Duodenal mucosa (tissue), 2 donors: ENCODE measurements around the gene AOAH.
"Not testable (repeated sequence)": the region's sequence is repeated elsewhere in the genome, so short reads cannot be mapped to it uniquely, and the experiment has no call there.

Experiments used
- H3K27ac ChIP-seq: one replicate; pipeline ENCODE4 v1.7.0; 2013; ENCODE audit warnings: low read depth, low read length
- H3K27me3 ChIP-seq, 2 donors: one replicate each; pipeline ENCODE4 v1.7.0; 2013; ENCODE audit warnings: low read length in 2 of 2, control low read depth in 1 of 2; ENCODE audit not compliant: insufficient read depth in 2 of 2, control insufficient read depth in 1 of 2
- H3K36me3 ChIP-seq, 2 donors: one replicate each; pipeline ENCODE4 v1.7.0; 2013; ENCODE audit warnings: low read length in 2 of 2, control low read depth in 1 of 2; ENCODE audit not compliant: insufficient read depth in 2 of 2, control insufficient read depth in 1 of 2
- H3K4me1 ChIP-seq, 2 donors: one replicate each; pipeline ENCODE4 v1.7.0; 2013; ENCODE audit warnings: low read length in 2 of 2, control low read depth in 1 of 2; ENCODE audit not compliant: insufficient read depth in 2 of 2, control insufficient read depth in 1 of 2
- H3K4me3 ChIP-seq, 2 donors: one replicate each; pipeline ENCODE4 v1.7.0; 2013; ENCODE audit warnings: low read length in 2 of 2, low read depth in 1 of 2
- H3K9ac ChIP-seq, 2 donors: one replicate each; pipeline ENCODE4 v1.7.0; 2013; ENCODE audit warnings: low read length in 2 of 2, low read depth in 1 of 2
- H3K9me3 ChIP-seq, 2 donors: one replicate each; pipeline ENCODE4 v1.7.0; 2013; ENCODE audit warnings: low read length in 2 of 2, control low read depth in 1 of 2; ENCODE audit not compliant: control insufficient read depth in 1 of 2

The AOAH gene

DNA sequence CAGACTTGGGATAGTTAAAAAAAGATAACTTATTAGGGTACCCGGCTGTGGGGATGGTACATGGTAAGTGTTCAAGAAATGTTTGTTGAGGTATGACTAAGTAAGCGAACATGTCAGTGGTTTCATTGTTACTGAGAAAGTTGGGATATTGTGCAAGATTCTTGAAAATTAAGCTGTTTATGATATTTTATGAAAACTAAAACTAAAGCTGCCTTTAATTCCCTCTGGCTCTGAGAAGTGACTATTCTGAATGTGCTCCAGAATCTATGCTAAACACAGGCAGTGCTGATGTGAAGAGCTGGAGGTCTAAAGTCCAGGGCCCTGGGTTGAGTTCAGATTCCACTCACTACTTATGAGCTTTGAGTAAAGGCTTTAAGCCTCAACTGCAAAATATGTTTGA is 72.9 kb downstream of the AOAH start:
- Histone ChIP-seq H3K4me1 (no peaks in the 10 kb centered on the region), H3K27me3 (no peaks in the 10 kb centered on the region), H3K36me3 (no peaks in the 10 kb centered on the region), H3K9ac (no peak overlapping the region), H3K9me3 (no peaks in the 10 kb centered on the region), H3K27ac (no peak overlapping the region), H3K4me3 (no peak overlapping the region)

DNA sequence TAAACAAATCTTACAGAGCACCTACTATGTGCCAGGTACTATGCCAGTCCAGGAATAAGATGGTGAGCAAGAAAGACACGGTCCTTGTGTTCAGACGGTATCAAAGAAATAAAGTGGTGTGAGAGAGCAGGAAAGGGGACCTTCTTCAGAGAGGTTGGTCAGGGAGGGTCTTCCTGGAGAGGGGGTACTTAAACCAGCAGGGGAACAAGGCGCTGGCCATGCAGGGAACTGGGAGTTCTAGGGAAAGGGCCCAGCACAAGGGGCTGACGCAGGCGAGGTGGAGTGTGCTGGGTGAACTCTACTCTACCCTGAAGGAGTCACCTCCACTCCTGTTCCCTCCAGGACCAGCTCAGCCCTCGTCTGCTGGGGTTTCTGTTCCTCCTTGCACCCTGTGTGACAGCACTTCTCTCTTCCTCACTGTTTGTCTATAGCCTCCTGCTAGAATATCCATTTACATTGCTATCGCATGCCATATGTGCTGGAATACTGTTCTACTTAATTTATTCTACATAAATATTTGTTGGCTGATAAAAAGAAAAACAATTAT is 73.5 kb downstream of the AOAH start:
- H3K9ac ChIP-seq: no peak overlapping the region
- H3K27ac ChIP-seq: no peak overlapping the region
- H3K36me3 ChIP-seq: no peaks in the 10 kb centered on the region
- H3K27me3 ChIP-seq: no peaks in the 10 kb centered on the region
- H3K4me1 ChIP-seq: no peaks in the 10 kb centered on the region
- H3K4me3 ChIP-seq: no peak overlapping the region
- H3K9me3 ChIP-seq: no peaks in the 10 kb centered on the region

DNA sequence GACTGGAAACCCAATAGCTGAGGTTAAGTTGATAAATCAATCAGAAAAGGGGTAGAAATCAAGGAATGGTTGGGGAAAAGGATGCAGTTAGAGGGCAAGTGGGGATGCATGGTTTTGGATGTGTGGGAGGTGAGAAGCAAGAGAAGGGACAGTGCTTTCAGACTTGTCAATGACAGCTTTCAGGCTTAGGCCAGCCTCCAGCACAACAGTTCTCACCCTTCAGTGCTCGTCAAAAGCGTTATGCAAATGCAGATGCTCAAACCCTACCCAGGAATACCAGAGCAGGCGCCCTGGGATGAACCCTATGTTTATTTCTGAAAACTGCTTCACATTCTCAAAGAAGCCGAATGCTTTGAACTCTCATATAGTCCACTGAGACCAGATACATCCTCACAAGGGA is 74.0 kb downstream of the AOAH start:
- H3K9me3 ChIP-seq: no peaks in the 10 kb centered on the region
- H3K36me3 ChIP-seq: no peaks in the 10 kb centered on the region
- no peaks in the 10 kb centered on the region for H3K4me1 ChIP-seq
- H3K4me3 ChIP-seq: no peak overlapping the region
- no peak overlapping the region for H3K27ac ChIP-seq
- no peak overlapping the region for H3K9ac ChIP-seq
- no peaks in the 10 kb centered on the region for H3K27me3 ChIP-seq

DNA sequence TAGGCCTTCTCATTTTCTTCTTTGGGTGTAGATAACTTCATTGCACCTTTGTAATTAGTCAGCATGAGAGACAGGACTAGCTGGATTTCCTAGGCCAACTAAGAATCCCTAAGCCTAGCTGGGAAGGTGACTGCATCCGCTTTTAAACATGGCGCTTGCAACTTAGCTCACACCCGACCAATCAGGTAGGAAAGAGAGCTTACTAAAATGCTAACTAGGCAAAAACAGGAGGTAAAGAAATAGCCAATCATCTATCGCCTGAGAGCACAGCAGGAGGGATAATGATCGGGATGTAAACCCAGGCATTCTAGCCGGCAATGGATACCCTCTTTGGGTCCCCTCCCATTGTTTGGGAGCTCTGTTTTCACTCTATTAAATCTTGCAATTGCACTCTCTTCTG is 75.0 kb downstream of the AOAH start:
- H3K4me1 ChIP-seq, H3K27ac ChIP-seq, H3K27me3 ChIP-seq, H3K9ac ChIP-seq, H3K9me3 ChIP-seq, H3K4me3 ChIP-seq, H3K36me3 ChIP-seq: not testable (repeated sequence)

DNA sequence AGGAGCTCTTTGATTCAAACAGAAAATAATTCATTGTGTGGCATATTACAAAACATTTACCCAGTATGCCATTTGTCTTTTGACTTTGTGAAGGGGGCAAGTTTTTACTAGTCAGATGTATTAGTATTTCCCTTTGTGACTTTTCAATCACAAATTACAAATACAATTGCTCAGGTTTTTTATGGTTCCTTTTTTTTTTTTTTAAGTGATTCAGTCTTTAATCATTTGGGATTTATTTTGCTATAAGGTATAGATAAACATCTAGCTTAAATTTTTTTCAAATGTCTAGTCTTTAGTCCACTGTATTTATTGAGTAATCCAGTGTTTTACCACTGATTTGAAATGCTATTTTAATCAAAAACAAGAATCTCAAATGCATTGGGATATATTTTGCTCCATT is 75.9 kb downstream of the AOAH start:
- Histone ChIP-seq H3K27me3 (no peaks in the 10 kb centered on the region), H3K36me3 (no peaks in the 10 kb centered on the region), H3K4me1 (no peaks in the 10 kb centered on the region), H3K27ac (no peak overlapping the region), H3K9me3 (no peaks in the 10 kb centered on the region), H3K9ac (no peak overlapping the region), H3K4me3 (no peak overlapping the region)

DNA sequence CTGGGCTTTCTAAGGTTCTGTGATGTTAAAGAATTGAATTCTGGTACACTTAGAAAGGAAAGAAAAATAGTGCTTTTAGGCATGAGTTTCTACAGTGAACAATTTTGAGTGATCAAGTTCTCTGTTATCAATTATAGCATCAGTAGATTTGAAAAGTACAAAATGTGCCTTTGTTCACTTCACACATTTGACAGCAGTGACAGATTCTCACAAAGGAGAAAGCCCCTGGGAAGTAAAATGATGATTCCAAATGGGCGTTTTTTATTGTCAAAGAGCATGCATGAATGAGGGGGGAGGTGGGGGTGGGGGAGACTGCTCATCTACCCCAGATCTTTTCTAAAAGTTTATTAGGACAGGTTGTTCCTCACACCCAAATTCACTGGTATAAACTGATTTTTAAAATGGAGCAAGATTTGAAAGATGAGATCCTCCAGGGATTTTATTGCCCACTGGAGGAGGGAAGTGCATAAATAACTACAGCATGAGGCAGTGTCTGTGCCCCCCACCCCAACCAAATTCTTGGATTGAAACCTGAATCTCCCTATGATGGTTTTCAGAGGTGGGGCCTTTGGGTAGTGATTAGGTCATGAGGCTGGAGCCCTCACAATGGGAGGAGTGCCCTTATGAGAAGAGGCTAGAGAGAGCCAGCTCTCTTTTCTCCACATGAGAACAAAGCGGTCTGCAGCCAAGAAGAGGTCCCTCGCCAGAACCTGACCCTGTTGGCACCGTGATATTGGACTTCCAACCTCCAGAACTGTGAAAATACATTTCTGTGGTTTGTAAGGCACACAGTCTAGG is 79.5 kb downstream of the AOAH start:
- H3K27ac ChIP-seq: no peak overlapping the region
- H3K27me3 ChIP-seq: no peaks in the 10 kb centered on the region
- H3K36me3 ChIP-seq: no peaks in the 10 kb centered on the region
- no peaks in the 10 kb centered on the region for H3K9me3 ChIP-seq
- H3K9ac ChIP-seq: no peak overlapping the region
- no peak overlapping the region for H3K4me3 ChIP-seq
- H3K4me1 ChIP-seq: no peaks in the 10 kb centered on the region

DNA sequence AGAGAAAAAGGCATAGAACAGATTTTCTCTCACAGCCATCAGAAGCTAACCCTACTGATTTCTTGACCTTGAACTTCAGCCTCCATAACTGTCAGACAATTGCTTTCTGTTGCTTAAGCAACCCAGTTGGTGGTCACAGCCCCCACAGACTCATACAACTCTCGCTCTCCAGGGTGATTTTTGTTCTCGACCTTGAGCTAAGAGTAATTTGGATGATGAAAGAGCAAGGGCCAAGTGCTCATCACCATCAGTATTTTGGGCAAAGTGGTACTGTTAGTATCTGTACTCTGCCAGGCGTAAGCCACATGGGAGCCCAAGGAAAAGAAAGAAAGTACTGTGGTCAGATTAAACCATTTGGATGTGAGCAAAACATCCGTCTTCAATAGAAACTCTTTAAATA is 81.9 kb downstream of the AOAH start:
- Histone ChIP-seq H3K9me3 (no peaks in the 10 kb centered on the region), H3K27me3 (no peaks in the 10 kb centered on the region)

DNA sequence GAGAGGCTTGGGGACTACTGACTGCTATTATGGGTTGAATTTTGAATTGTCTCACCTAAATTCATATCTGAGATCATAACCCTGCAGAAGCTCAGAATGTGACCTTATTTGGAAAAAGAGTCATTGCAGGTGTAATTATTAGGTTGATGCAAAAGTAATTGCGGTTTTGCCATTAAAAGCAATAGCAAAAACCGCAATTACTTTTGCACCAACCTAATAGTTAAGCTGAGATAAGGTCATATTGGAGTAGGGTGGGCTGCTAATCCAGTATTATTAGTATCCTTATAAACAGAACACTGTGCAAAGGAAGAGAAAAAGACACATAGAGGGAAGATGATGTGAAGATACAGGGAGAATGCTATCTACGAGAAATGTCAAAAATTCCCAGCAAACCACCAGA is 82.3 kb downstream of the AOAH start:
- no peak overlapping the region for H3K9ac ChIP-seq
- H3K27ac ChIP-seq: no peak overlapping the region
- H3K27me3 ChIP-seq: no peaks in the 10 kb centered on the region
- no peaks in the 10 kb centered on the region for H3K36me3 ChIP-seq
- H3K4me3 ChIP-seq: no peak overlapping the region
- H3K4me1 ChIP-seq: no peaks in the 10 kb centered on the region
- H3K9me3 ChIP-seq: no peaks in the 10 kb centered on the region

More for the DNA sequence above, 81.9 kb downstream of the AOAH start:
- H3K9ac ChIP-seq: no peak overlapping the region
- no peak overlapping the region for H3K27ac ChIP-seq
- H3K4me1 ChIP-seq: no peaks in the 10 kb centered on the region
- no peaks in the 10 kb centered on the region for H3K36me3 ChIP-seq
- no peak overlapping the region for H3K4me3 ChIP-seq

DNA sequence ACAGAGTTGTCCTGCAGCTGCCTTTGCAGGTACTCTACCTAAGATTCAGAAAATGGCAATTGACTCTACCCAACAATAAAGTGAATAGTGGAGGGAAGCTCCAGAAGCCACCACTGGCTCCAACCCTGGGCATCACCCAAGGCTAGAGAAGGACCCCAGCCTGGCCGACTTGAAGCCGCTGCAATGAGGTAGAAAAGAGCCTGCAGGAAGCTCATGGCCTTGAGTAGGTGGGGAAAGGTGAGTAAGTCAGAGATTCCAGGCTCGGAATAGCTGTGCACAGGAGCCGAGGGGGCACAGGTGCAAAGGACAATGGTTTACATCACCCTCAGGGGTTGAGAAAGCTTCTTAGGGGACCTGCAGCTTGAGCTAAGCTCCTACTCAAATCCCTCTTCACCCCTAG is 83.6 kb downstream of the AOAH start:
- Histone ChIP-seq H3K4me1 (no peaks in the 10 kb centered on the region), H3K36me3 (no peaks in the 10 kb centered on the region), H3K9ac (no peak overlapping the region), H3K4me3 (no peak overlapping the region), H3K9me3 (no peaks in the 10 kb centered on the region), H3K27me3 (no peaks in the 10 kb centered on the region), H3K27ac (no peak overlapping the region)

DNA sequence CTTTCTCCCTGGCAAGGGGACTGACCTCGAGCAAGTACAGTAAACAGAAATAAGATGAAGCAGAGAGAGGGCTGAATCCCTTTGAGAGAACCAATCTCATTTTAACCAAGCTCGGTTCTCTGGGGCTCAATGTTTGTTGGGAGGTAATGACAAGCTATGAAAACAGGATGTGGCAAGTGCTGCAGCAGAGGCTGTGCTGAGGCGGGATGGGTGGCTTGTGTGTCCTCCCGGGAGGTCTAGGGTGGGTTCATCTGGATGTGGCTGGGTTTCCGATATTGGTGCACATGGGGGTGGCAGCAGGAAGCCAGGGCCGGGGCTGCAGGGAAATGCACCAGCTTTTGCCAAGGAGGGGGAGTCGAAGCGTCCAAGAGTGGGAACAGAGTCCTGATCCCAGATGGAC is 84.5 kb downstream of the AOAH start:
- Histone ChIP-seq H3K9ac (no peak overlapping the region), H3K27me3 (no peaks in the 10 kb centered on the region), H3K27ac (no peak overlapping the region), H3K9me3 (no peaks in the 10 kb centered on the region), H3K4me1 (no peaks in the 10 kb centered on the region), H3K4me3 (no peak overlapping the region), H3K36me3 (no peaks in the 10 kb centered on the region)
